Activated B cell treated with CpG ODN at 0.5 μM for 24 hours (primary cell): Measurements from ENCODE around the gene RIMKLB. TPM values are rescaled to one million over a fixed set of nuclear protein-coding genes. Genes with fewer than 3 reads are reported as not detected.
A peak's percentile ranks its signal among the peaks of the same experiment; 100 is the strongest.

Source experiments
- ATAC-seq: fragments of 200-7000 bp; cut with Tn5 transposase; one replicate; pipeline ENCODE4 v1.10.0; 2021; ENCODE audit warnings: low read depth, mild to moderate bottlenecking, moderate library complexity
- CTCF ChIA-PET: fragments of 350-600 bp; sonication (Branson Sonifier 250); formaldehyde crosslinking; loops from one replicate; lab custom pipeline; 2021; ENCODE audit warnings: antibody characterized with exemption; lab: Charles Lee
- POLR2A ChIA-PET: fragments of 350-600 bp; sonication (Branson Sonifier 250); formaldehyde crosslinking; loops from one replicate; lab custom pipeline; 2021; ENCODE audit warnings: antibody characterized with exemption; lab: Charles Lee
- DNase-seq: peaks from one replicate; pipeline ENCODE4 v3.0.0; 2022
- H3K27ac Mint-ChIP-seq: one replicate; pipeline ENCODE4 v1.8.0; 2020; ENCODE audit warnings: mixed read lengths
- H3K27me3 Mint-ChIP-seq: one replicate; pipeline ENCODE4 v1.8.0; 2021; ENCODE audit warnings: mixed read lengths
- H3K36me3 Mint-ChIP-seq: one replicate; pipeline ENCODE4 v1.8.0; 2021; ENCODE audit warnings: low read depth, mixed read lengths
- H3K4me1 Mint-ChIP-seq: one replicate; pipeline ENCODE4 v1.8.0; 2021; ENCODE audit warnings: mixed read lengths
- H3K4me3 Mint-ChIP-seq: one replicate; pipeline ENCODE4 v1.8.0; 2020; ENCODE audit warnings: mild to moderate bottlenecking, mixed read lengths
- H3K9me3 Mint-ChIP-seq: one replicate; pipeline ENCODE4 v1.8.0; 2020; ENCODE audit warnings: mixed read lengths
- CTCF ChIP-seq: fragments of 200-600 bp; IDR thresholded peaks from one replicate; pipeline ENCODE4 v1.8.0; 2022; ENCODE audit warnings: antibody characterized with exemption, mild to moderate bottlenecking
- intact Hi-C: fragments of 100-400 bp; cut with micrococcal nuclease; formaldehyde crosslinking; loops from one replicate; pipeline ENCODE4 v1.15.1; 2024
- total RNA-seq: library from RNA; stranded (reverse); gene quantifications from 2 replicates; pipeline ENCODE4 v1.2.3, GENCODE V29; 2022

Gene RIMKLB
- total RNA-seq, 1 donor from 2014 or later = 31.9 TPM

- Mint-ChIP-seq H3K4me3 (peak overlapping the region; percentile 96), H3K9me3 (no peaks in the 10 kb centered on the region), H3K4me1 (peaks cover 53% of the 10 kb centered on the region), H3K27ac (peak overlapping the region; percentile 83), H3K27me3 (no peaks in the 10 kb centered on the region), H3K36me3 (peaks cover 4% of the 10 kb centered on the region)
- DNase-seq (no peak), ATAC-seq (no peak)
- no peak for TF ChIP-seq CTCF
- ChIA-PET CTCF (no interaction called here), POLR2A (interaction anchor here (1.4 kb wide), 1 partner anchor 218 kb away, joined by 3 read pairs; no protein-coding TSS in a partner anchor)
- intact Hi-C loops = loop anchor here (1.0 to 10.0 kb wide), 3 partner anchors 217 to 612 kb away; partner anchors contain the start of genes M6PR and NECAP1
These were observed 1.2 kb upstream of the RIMKLB start for GRCh38 chr12:8696442-8697090.

GRCh38 chr12:8697120-8697475 is 693 bp upstream of the RIMKLB start:
- intact Hi-C loops = loop anchor here (1.0 to 10.0 kb wide), 3 partner anchors 216 to 612 kb away; partner anchors contain the start of genes M6PR and NECAP1
- Mint-ChIP-seq H3K4me1 (peaks cover 51% of the 10 kb centered on the region), H3K27ac (peak overlapping the region; percentile 83), H3K36me3 (peaks cover 4% of the 10 kb centered on the region), H3K9me3 (no peaks in the 10 kb centered on the region), H3K4me3 (peak overlapping the region; percentile 96), H3K27me3 (no peaks in the 10 kb centered on the region)
- ChIA-PET POLR2A (interaction anchor here (1.4 to 1.6 kb wide), 2 partner anchors 218 to 253 kb away, joined by 3 to 7 read pairs; partner anchors contain the start of gene M6PR), CTCF (no interaction called here)
- TF ChIP-seq CTCF = no peak
- ATAC-seq (peak; percentile 6), DNase-seq (no peak)

GRCh38 chr12:8698132-8698851 is 501 bp downstream of the RIMKLB start:
- CTCF ChIA-PET = interaction anchor here (1.1 kb wide), 1 partner anchor 192 kb away, joined by 3 read pairs; no protein-coding TSS in a partner anchor
- Mint-ChIP-seq H3K27ac (peak overlapping the region; percentile 93), H3K36me3 (peaks cover 4% of the 10 kb centered on the region), H3K4me1 (peaks cover 39% of the 10 kb centered on the region), H3K9me3 (no peaks in the 10 kb centered on the region), H3K4me3 (peak overlapping the region; percentile 96), H3K27me3 (no peaks in the 10 kb centered on the region)
- POLR2A ChIA-PET = interaction anchor here (0.6 to 1.6 kb wide), 3 partner anchors 34 to 251 kb away, joined by 3 to 7 read pairs (median 7); partner anchors contain the start of gene M6PR
- TF ChIP-seq CTCF = no peak
- intact Hi-C loops = loop anchor here (10.0 kb wide), 1 partner anchor 613 kb away; the partner anchor contains the start of gene NECAP1
- DNase-seq = peak; percentile 67
- peak; percentile 66 for ATAC-seq

- ATAC-seq (no peak), DNase-seq (no peak)
- Mint-ChIP-seq H3K27ac (peak overlapping the region; percentile 93), H3K36me3 (peaks cover 4% of the 10 kb centered on the region), H3K4me3 (peak overlapping the region; percentile 96), H3K4me1 (peaks cover 39% of the 10 kb centered on the region), H3K9me3 (no peaks in the 10 kb centered on the region), H3K27me3 (no peaks in the 10 kb centered on the region)
- intact Hi-C loops = loop anchor here (10.0 kb wide), 1 partner anchor 614 kb away; the partner anchor contains the start of gene NECAP1
- ChIA-PET POLR2A (interaction anchor here (1.6 kb wide), 1 partner anchor 251 kb away, joined by 7 read pairs; the partner anchor contains the start of gene M6PR), CTCF (no interaction called here)
- TF ChIP-seq CTCF = no peak
These were observed 1.1 kb downstream of the RIMKLB start for GRCh38 chr12:8698879-8699278.
